ENCODE measurements around the gene SAP30BP. TPM values are rescaled to one million over a fixed set of nuclear protein-coding genes. Genes with fewer than 3 reads are reported as not detected.

The SAP30BP gene
- polyA plus RNA-seq, 2 of the 4 experiments (the other 2 are of a cell fraction) = 103 to 139 TPM

DNA sequence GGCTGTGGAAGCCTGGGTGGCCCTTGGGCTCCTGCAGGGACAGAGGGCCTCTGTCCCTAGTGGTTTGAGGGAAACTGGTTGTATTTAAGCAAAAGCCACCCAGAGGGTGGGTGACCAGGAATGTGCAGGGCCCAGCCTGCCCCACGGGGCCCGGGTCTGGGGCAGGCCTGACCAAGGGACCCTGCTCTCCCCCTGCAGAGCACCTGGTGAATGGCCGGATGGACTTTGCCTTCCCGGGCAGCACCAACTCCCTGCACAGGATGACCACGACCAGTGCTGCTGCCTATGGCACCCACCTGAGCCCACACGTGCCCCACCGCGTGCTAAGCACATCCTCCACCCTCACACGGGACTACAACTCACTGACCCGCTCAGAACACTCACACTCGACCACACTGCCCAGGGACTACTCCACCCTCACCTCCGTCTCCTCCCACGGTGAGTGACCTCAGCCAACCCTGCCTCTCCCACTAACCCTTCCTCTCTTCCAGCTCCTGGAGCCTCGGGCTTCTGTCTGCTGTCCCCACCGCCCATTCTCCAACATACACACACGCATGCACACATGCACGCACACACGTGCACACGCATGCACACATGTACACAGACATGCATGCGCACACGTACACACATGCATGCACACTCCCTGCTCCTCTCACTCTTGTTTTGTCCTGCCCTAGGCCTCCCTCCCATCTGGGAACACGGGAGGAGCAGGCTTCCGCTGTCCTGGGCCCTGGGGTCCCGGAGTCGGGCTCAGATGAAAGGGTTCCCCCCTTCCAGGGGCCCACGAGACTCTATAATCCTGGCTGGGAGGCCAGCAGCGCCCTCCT is 87.5 kb downstream of the SAP30BP start:
- 78% methylated on average over 23 of the region's 27 CpGs for WGBS (ENCODE audit: missing lambda C conversion rate)
- Histone ChIP-seq H3K27ac (no peak overlapping the region), H3K4me3 (no peak overlapping the region), H3K9me3 (no peaks in the 10 kb centered on the region), H3K4me1 (peaks cover 4% of the 10 kb centered on the region; the same call in 1 of the 3 replicates), H3K4me2 (no peak overlapping the region)
- POLR2A ChIA-PET = no interaction called here
- CTCF ChIA-PET = interaction anchor here (2.1 to 43.5 kb wide), 5 partner anchors 5 to 110 kb away, joined by 5 to 1931 read pairs (median 283); partner anchors contain the start of genes GALK1, RECQL5, SAP30BP and SMIM5
- no peak for FAIRE-seq
- 0 out of 6 replicates have a peak, but pooled peaks of 1 of the 2 experiments have one; percentile 1 for ATAC-seq
- TF ChIP-seq CEBPB (IDR thresholded peaks at IDR 0.05) (no peak), HEYL (CRISPR knock-in tag; IDR thresholded peaks at IDR 0.05) (no peak), CTCF (IDR thresholded peaks at IDR 0.05) (no peak), CHD2 (IDR thresholded peaks at IDR 0.05; ENCODE audit: low read length, partially characterized antibody) (no peak), HMGXB4 (CRISPR knock-in tag; IDR thresholded peaks at IDR 0.05; ENCODE audit: borderline replicate concordance) (no peak), PHF8 (IDR thresholded peaks at IDR 0.05; ENCODE audit: borderline replicate concordance, low read depth) (no peak), MAFK (IDR thresholded peaks at IDR 0.05; ENCODE audit: partially characterized antibody) (no peak), HOXB13 (CRISPR knock-in tag; IDR thresholded peaks at IDR 0.05; ENCODE audit: low read depth) (no peak), POLR2AphosphoS2 (conservative IDR thresholded peaks at IDR 0.05; ENCODE audit: low read length) (no peak), GATA3 (IDR thresholded peaks at IDR 0.05; ENCODE audit: borderline replicate concordance) (no peak), RNF2 (IDR thresholded peaks at IDR 0.05; ENCODE audit: borderline replicate concordance, low read depth) (no peak), ZC3H11A (IDR thresholded peaks at IDR 0.05) (no peak)
- TF ChIP-seq, protein P1, sequence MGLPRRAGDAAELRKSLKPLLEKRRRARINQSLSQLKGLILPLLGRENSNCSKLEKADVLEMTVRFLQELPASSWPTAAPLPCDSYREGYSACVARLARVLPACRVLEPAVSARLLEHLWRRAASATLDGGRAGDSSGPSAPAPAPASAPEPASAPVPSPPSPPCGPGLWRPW (IDR thresholded peaks at IDR 0.05) = no peak
- TF ChIP-seq, protein P2, sequence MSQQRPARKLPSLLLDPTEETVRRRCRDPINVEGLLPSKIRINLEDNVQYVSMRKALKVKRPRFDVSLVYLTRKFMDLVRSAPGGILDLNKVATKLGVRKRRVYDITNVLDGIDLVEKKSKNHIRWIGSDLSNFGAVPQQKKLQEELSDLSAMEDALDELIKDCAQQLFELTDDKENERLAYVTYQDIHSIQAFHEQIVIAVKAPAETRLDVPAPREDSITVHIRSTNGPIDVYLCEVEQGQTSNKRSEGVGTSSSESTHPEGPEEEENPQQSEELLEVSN (IDR thresholded peaks at IDR 0.05; ENCODE audit: borderline replicate concordance, low read depth) = no peak
- TF ChIP-seq, protein P3, sequence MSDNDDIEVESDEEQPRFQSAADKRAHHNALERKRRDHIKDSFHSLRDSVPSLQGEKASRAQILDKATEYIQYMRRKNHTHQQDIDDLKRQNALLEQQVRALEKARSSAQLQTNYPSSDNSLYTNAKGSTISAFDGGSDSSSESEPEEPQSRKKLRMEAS (IDR thresholded peaks at IDR 0.05) = no peak
- no peak for DNase-seq (ENCODE audit: low read depth in 1 of 2, low spot score in 1 of 2)

DNA sequence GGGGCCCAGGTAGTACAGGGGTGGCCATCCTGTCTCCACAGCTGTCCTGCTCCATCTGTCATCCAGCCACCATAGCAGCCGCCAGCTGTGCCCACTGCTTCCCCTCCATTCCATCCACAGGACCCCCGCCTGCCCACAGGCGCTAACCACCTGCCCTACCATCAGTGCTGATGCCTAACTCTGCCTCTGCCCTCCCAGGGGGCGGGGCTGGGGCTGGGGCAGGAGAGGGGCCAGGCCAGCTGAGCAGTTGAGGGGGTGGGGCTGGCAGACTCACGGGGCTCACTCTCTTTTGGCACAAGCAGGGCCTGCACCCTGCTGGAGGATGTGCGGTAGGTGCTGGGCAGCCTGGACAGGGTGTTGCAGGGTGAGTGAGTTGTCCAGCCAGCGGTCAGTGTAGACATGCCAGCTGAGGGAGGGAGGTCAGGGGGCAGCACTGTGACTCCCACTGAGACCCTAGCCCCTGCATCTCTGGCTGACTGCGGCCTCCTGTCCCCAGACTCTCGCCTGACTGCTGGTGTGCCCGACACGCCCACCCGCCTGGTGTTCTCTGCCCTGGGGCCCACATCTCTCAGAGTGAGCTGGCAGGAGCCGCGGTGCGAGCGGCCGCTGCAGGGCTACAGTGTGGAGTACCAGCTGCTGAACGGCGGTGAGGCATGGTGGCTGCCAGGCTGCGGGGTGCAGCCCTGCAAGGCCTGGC is 88.2 kb downstream of the SAP30BP start:
- FAIRE-seq (no peak), ATAC-seq (peak; percentile 45 to 63; a peak in 5 of 6 replicates), DNase-seq (ENCODE audit: low read depth in 1 of 2, low spot score in 1 of 2) (peak in 1 of 2 experiments; percentile 49)
- no peak overlapping the region for H3K4me2 ChIP-seq
- POLR2A ChIA-PET = interaction anchor here (1.5 kb wide), 1 partner anchor 10 kb away, joined by 3 read pairs; no protein-coding TSS in a partner anchor
- no peak overlapping the region for H3K27ac ChIP-seq
- WGBS (ENCODE audit: missing lambda C conversion rate) = 88% methylated on average over 17 of the region's 20 CpGs
- TF ChIP-seq HEYL (CRISPR knock-in tag; IDR thresholded peaks at IDR 0.05) = no peak
- no peak for TF ChIP-seq ZC3H11A (IDR thresholded peaks at IDR 0.05)
- TF ChIP-seq CEBPB (IDR thresholded peaks at IDR 0.05) = no peak
- TF ChIP-seq NR3C1 (IDR thresholded peaks at IDR 0.05) = no peak
- no peak for TF ChIP-seq SMC3 (IDR thresholded peaks at IDR 0.05)
- TF ChIP-seq EHF (CRISPR knock-in tag; IDR thresholded peaks at IDR 0.05) = no peak
- no peak for TF ChIP-seq POLR2AphosphoS2 (conservative IDR thresholded peaks at IDR 0.05; ENCODE audit: low read length)
- TF ChIP-seq RCOR1 (IDR thresholded peaks at IDR 0.05; ENCODE audit: low read depth, low read length) = no peak
- TF ChIP-seq, protein P4, sequence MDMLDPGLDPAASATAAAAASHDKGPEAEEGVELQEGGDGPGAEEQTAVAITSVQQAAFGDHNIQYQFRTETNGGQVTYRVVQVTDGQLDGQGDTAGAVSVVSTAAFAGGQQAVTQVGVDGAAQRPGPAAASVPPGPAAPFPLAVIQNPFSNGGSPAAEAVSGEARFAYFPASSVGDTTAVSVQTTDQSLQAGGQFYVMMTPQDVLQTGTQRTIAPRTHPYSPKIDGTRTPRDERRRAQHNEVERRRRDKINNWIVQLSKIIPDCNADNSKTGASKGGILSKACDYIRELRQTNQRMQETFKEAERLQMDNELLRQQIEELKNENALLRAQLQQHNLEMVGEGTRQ (IDR thresholded peaks at IDR 0.05) = no peak
- H3K4me1 ChIP-seq = no peaks in the 10 kb centered on the region
- H3K4me3 ChIP-seq = no peak overlapping the region
- CTCF ChIA-PET = interaction anchor here (0.8 to 43.5 kb wide), 6 partner anchors 6 to 167 kb away, joined by 3 to 1931 read pairs (median 10); partner anchors contain the start of genes GALK1, RECQL5, SAP30BP and SMIM5
- H3K9me3 ChIP-seq = no peaks in the 10 kb centered on the region

Data from A549 (cell line).